Measurements from ENCODE around the gene FAM181A. TPM values are rescaled to one million over a fixed set of nuclear protein-coding genes. Genes with fewer than 3 reads are reported as not detected.

Gene FAM181A
- total RNA-seq, 1 donor from 2014 or later, result not detected

GRCh38 chr14:93978735-93979134, 51.6 kb downstream of the FAM181A start:
- DNase-seq (ENCODE audit: low read depth), result no peak

Other genes with a start within 250 kb of the FAM181A start
- gene PRIMA1, start 138.9 kb upstream of the FAM181A start, total RNA-seq, result not detected in 2 replicates
- 0.05 and 0.35 TPM in 2 replicates for gene ASB2, start 49.2 kb downstream of the FAM181A start, total RNA-seq
- gene CCDC197, start 70.0 kb downstream of the FAM181A start, total RNA-seq, result not detected in 2 replicates
- 6.4 and 14.2 TPM in 2 replicates for gene OTUB2, start 99.0 kb downstream of the FAM181A start, total RNA-seq
- 114 and 161 TPM in 2 replicates for gene DDX24, start 153.9 kb downstream of the FAM181A start, total RNA-seq
- gene IFI27L1, start 154.0 kb downstream of the FAM181A start, total RNA-seq, result 7.5 and 15.3 TPM in 2 replicates
- gene IFI27, start 183.4 kb downstream of the FAM181A start, total RNA-seq, result 3.0 and 179 TPM in 2 replicates
- gene IFI27L2, start 202.3 kb downstream of the FAM181A start, total RNA-seq, result 31.2 and 53.8 TPM in 2 replicates
- gene PPP4R4, start 247.0 kb downstream of the FAM181A start, total RNA-seq, result 1.2 and 3.3 TPM in 2 replicates